Adrenal gland (tissue), 12 donors: ENCODE measurements around the gene OGFOD1. TPM values are rescaled to one million over a fixed set of nuclear protein-coding genes. Genes with fewer than 3 reads are reported as not detected.

Experiments
- DNase-seq, 7 donors: peaks; one replicate each; pipeline ENCODE4 v3.0.0-alpha.2; 2019 to 2020
- H3K27ac ChIP-seq, 5 donors: fragments of 200-600 bp; sonication (generic) in 4 of 5; 1 replicate in 3 of 5; 2 replicates in 2 of 5; pipeline versions ENCODE4 v1.5.1 to v1.8.0; 2016 to 2020; ENCODE audit warnings: mild to moderate bottlenecking in 1 of 5
- H3K27me3 ChIP-seq: fragments of 200-600 bp; 2 replicates; pipeline ENCODE4 v1.8.0; 2021
- H3K36me3 ChIP-seq, 2 donors: fragments of 200-600 bp; replicated peaks in 1 of 2; 1 replicate in 1 of 2; 2 replicates in 1 of 2; pipeline versions ENCODE4 v1.5.1 to v1.8.0; 2018 to 2022
- H3K4me1 ChIP-seq, 2 donors: fragments of 200-600 bp; replicated peaks in 1 of 2; 1 replicate in 1 of 2; 2 replicates in 1 of 2; pipeline versions ENCODE4 v1.5.1 to v1.8.0; 2018 to 2021
- H3K4me3 ChIP-seq, 4 donors: fragments of 200-600 bp; sonication (generic) in 3 of 4; one replicate each; pipeline ENCODE4 v1.5.1; 2016 to 2018
- H3K9me3 ChIP-seq, 3 donors: fragments of 200-600 bp; sonication (generic) in 1 of 3; replicated peaks in 1 of 3; 1 replicate in 2 of 3; 2 replicates in 1 of 3; pipeline versions ENCODE4 v1.5.1 to v1.8.0; 2016 to 2021
- CTCF ChIP-seq, 6 experiments: fragments of 450-650 bp in 4 of 6; fragments of 200-600 bp in 2 of 6; sonication (generic) in 1 of 6; IDR thresholded peaks; 1 replicate in 5 of 6; 2 replicates in 1 of 6; pipeline versions ENCODE4 v1.5.1 to v1.8.0; 2016 to 2021; ENCODE audit warnings: antibody characterized with exemption in 6 of 6, mild to moderate bottlenecking in 2 of 6, moderate library complexity in 1 of 6
- POLR2A ChIP-seq, 2 donors: fragments of 450-650 bp; IDR thresholded peaks; one replicate each; pipeline ENCODE4 v1.6.1; 2017; ENCODE audit warnings: antibody characterized with exemption in 2 of 2, mild to moderate bottlenecking in 2 of 2, moderate library complexity in 1 of 2
- WGBS, 4 donors: extraction: QIAGEN DNeasy Blood & Tissue Kit in 2 of 4; methylation state at CpG; one replicate each; pipeline versions ENCODE4 v1.1.5 to v1.1.7; 2013 to 2017; 5-methylcytosine and 5-hydroxymethylcytosine counted together
- intact Hi-C, 2 donors: fragments of 100-400 bp; cut with DNase I; formaldehyde crosslinking; loops; one replicate each; pipeline versions ENCODE4 v1.14.1 to v1.15.0; 2022 to 2023
- polyA plus RNA-seq, 3 donors: library from polyadenylated mRNA; stranded (reverse); fragments of 200-250 nt in 2 of 3; fragments of 350-450 nt in 1 of 3; fragmentation: Illumina TruSeq in 1 of 3; extraction: RNeasy Lipid Tissue Mini Kit (QIAGEN cat#74804) in 1 of 3; gene quantifications; one replicate each; pipeline ENCODE4 v1.2.3, GENCODE V29; 2013 to 2014
- total RNA-seq, 9 donors: library from RNA; depleted of rRNA in 4 of 9; stranded (reverse); fragments of >200 nt in 4 of 9; fragments of 120-200 nt in 1 of 9; fragmentation: NEBNext Ultra II Directional in 1 of 9; extraction: Animal tissue kit (Norgen Biotek cat#: 25700) in 1 of 9; gene quantifications; one replicate each; pipeline versions ENCODE4 v1.1.0 to v1.2.4, GENCODE V29; 2013 to 2023
- donor health status: healthy with polysubstance abuse.
- donor health status: Bipolar disorder and iron deficiency.
- donor health status: DM: yes; HTN: yes; CAD: no.
- donor health status: DM: no; HTN: no; CAD: no.
- donor health status: DM: no; HTN: no; CAD: no.
- donor health status: DM: yes; HTN: yes; CAD: no.

The OGFOD1 gene
- total and polyA plus RNA-seq, 12 donors = 9.2 to 183 (median 53.5) TPM

GRCh38 chr16:56414366-56414765 lies 37.0 kb upstream of the OGFOD1 start:
- Histone ChIP-seq H3K27ac (no peak overlapping the region), H3K4me3 (no peak overlapping the region), H3K36me3 (peaks cover 0 to 12% of the 10 kb centered on the region in 2 donors), H3K9me3 (no peaks in the 10 kb centered on the region), H3K27me3 (no peaks in the 10 kb centered on the region), H3K4me1 (peaks cover 0 to 14% of the 10 kb centered on the region in 2 donors)
- WGBS, 4 donors = 65 to 74% (median 70%) methylated on average over 5 of the region's 5 CpGs
- DNase-seq = no peak
- TF ChIP-seq CTCF (IDR thresholded peaks at IDR 0.05) (no peak), POLR2A (IDR thresholded peaks at IDR 0.05) (no peak)
- intact Hi-C loops = no loop called here

- Histone ChIP-seq H3K9me3 (no peaks in the 10 kb centered on the region), H3K36me3 (peaks cover 0 to 12% of the 10 kb centered on the region in 2 donors), H3K27ac (no peak overlapping the region), H3K4me3 (no peak overlapping the region), H3K4me1 (peaks cover 8 to 27% of the 10 kb centered on the region in 2 donors), H3K27me3 (no peaks in the 10 kb centered on the region)
- no peak for DNase-seq
- intact Hi-C loops = no loop called here
- TF ChIP-seq CTCF (IDR thresholded peaks at IDR 0.05) = no peak
- no peak for TF ChIP-seq POLR2A (IDR thresholded peaks at IDR 0.05)
- WGBS, 4 donors = 68 to 84% (median 78%) methylated on average over 4 of the region's 4 CpGs
These were observed 35.5 kb upstream of the OGFOD1 start for GRCh38 chr16:56415875-56416274.

GRCh38 chr16:56417138-56417537 lies 34.2 kb upstream of the OGFOD1 start:
- 82 to 90% (median 85%) methylated on average over 4 of the region's 4 CpGs for WGBS, 4 donors
- Histone ChIP-seq H3K27ac (no peak overlapping the region), H3K4me1 (peaks cover 11 to 40% of the 10 kb centered on the region in 2 donors), H3K4me3 (no peak overlapping the region), H3K9me3 (no peaks in the 10 kb centered on the region), H3K27me3 (no peaks in the 10 kb centered on the region), H3K36me3 (peaks cover 0 to 3% of the 10 kb centered on the region in 2 donors)
- intact Hi-C loops = no loop called here
- DNase-seq = no peak
- no peak for TF ChIP-seq POLR2A (IDR thresholded peaks at IDR 0.05)
- TF ChIP-seq CTCF (IDR thresholded peaks at IDR 0.05) = no peak

GRCh38 chr16:56419740-56420548 lies 31.4 kb upstream of the OGFOD1 start:
- no peak for DNase-seq
- Histone ChIP-seq H3K4me1 (peaks cover 27 to 60% of the 10 kb centered on the region in 2 donors), H3K4me3 (no peak overlapping the region), H3K27ac (peak overlapping the region in 4 of 5 donors; percentile 1 to 29 (median 20)), H3K36me3 (no peaks in the 10 kb centered on the region), H3K9me3 (no peaks in the 10 kb centered on the region), H3K27me3 (no peaks in the 10 kb centered on the region)
- TF ChIP-seq CTCF (IDR thresholded peaks at IDR 0.05) = no peak
- TF ChIP-seq POLR2A (IDR thresholded peaks at IDR 0.05) = no peak
- 75 to 79% (median 76%) methylated on average over 8 of the region's 8 CpGs for WGBS, 4 donors
- intact Hi-C loops = no loop called here
